Nephron progenitor cell (in vitro differentiated cells): ENCODE data around the gene ALOX12B.

Experiments
- DNase-seq: peaks from one replicate; pipeline ENCODE4 v3.0.0; 2021
- H3K27ac Mint-ChIP-seq: 2 replicates; pipeline ENCODE4 v1.8.0; 2021; ENCODE audit warnings: mild to moderate bottlenecking, moderate library complexity, mixed read lengths
- H3K27me3 Mint-ChIP-seq: 2 replicates; pipeline ENCODE4 v1.8.0; 2021; ENCODE audit warnings: mild to moderate bottlenecking, low read depth, mixed read lengths; ENCODE audit not compliant: poor library complexity
- H3K36me3 Mint-ChIP-seq: 2 replicates; pipeline ENCODE4 v1.8.0; 2021; ENCODE audit warnings: low read depth, mixed read lengths
- H3K4me1 Mint-ChIP-seq: 2 replicates; pipeline ENCODE4 v1.8.0; 2021; ENCODE audit warnings: mixed read lengths
- H3K4me3 Mint-ChIP-seq: 2 replicates; pipeline ENCODE4 v1.8.0; 2021; ENCODE audit warnings: mild to moderate bottlenecking, moderate library complexity, mixed read lengths
- H3K9me3 Mint-ChIP-seq: 2 replicates; pipeline ENCODE4 v1.8.0; 2021; ENCODE audit warnings: mild to moderate bottlenecking, moderate library complexity, mixed read lengths
- CTCF ChIP-seq: fragments of 200-600 bp; sonication (generic); IDR thresholded peaks from 2 replicates; pipeline ENCODE4 v1.5.0; 2021; ENCODE audit warnings: antibody characterized with exemption

The ALOX12B gene

GRCh38 chr17:8048236-8048635, 39.3 kb downstream of the ALOX12B start:
- H3K36me3 Mint-ChIP-seq: no peaks in the 10 kb centered on the region
- TF ChIP-seq CTCF: no peak

GRCh38 chr17:8047769-8048110, 39.8 kb downstream of the ALOX12B start:
- Mint-ChIP-seq H3K9me3 (no peaks in the 10 kb centered on the region), H3K4me3 (no peak overlapping the region), H3K36me3 (no peaks in the 10 kb centered on the region), H3K27ac (no peak overlapping the region), H3K4me1 (peaks cover 10% of the 10 kb centered on the region), H3K27me3 (peaks cover 38% of the 10 kb centered on the region)
- DNase-seq: no peak
- no peak for TF ChIP-seq CTCF

More at GRCh38 chr17:8048236-8048635, 39.3 kb downstream of the ALOX12B start:
- H3K9me3 Mint-ChIP-seq: no peaks in the 10 kb centered on the region
- H3K4me3 Mint-ChIP-seq: no peak overlapping the region
- peaks cover 10% of the 10 kb centered on the region for H3K4me1 Mint-ChIP-seq
- H3K27me3 Mint-ChIP-seq: peaks cover 38% of the 10 kb centered on the region
- H3K27ac Mint-ChIP-seq: no peak overlapping the region
- DNase-seq: no peak

GRCh38 chr17:8046929-8047768, 40.4 kb downstream of the ALOX12B start:
- Mint-ChIP-seq H3K4me3 (no peak overlapping the region), H3K36me3 (no peaks in the 10 kb centered on the region), H3K27ac (no peak overlapping the region), H3K27me3 (peaks cover 38% of the 10 kb centered on the region), H3K9me3 (no peaks in the 10 kb centered on the region), H3K4me1 (peaks cover 10% of the 10 kb centered on the region)
- TF ChIP-seq CTCF: no peak
- no peak for DNase-seq

- Mint-ChIP-seq H3K4me1 (peaks cover 10% of the 10 kb centered on the region), H3K4me3 (no peak overlapping the region), H3K27me3 (peaks cover 38% of the 10 kb centered on the region), H3K27ac (no peak overlapping the region), H3K36me3 (no peaks in the 10 kb centered on the region), H3K9me3 (no peaks in the 10 kb centered on the region)
- no peak for TF ChIP-seq CTCF
- DNase-seq: no peak
Measured at GRCh38 chr17:8046306-8046928, 41.1 kb downstream of the ALOX12B start.

- H3K4me1 Mint-ChIP-seq: peaks cover 10% of the 10 kb centered on the region
- no peaks in the 10 kb centered on the region for H3K9me3 Mint-ChIP-seq
- no peak for DNase-seq
- H3K36me3 Mint-ChIP-seq: no peaks in the 10 kb centered on the region
- H3K27me3 Mint-ChIP-seq: peaks cover 41% of the 10 kb centered on the region
- no peak overlapping the region for H3K27ac Mint-ChIP-seq
- H3K4me3 Mint-ChIP-seq: no peak overlapping the region
- no peak for TF ChIP-seq CTCF
Measured at GRCh38 chr17:8044819-8045810, 42.4 kb downstream of the ALOX12B start.
